ENCODE measurements around the gene OR52I2. TPM values are rescaled to one million over a fixed set of nuclear protein-coding genes. Genes with fewer than 3 reads are reported as not detected.

OR52I2 gene
- total RNA-seq = not detected in 2 replicates

DNA sequence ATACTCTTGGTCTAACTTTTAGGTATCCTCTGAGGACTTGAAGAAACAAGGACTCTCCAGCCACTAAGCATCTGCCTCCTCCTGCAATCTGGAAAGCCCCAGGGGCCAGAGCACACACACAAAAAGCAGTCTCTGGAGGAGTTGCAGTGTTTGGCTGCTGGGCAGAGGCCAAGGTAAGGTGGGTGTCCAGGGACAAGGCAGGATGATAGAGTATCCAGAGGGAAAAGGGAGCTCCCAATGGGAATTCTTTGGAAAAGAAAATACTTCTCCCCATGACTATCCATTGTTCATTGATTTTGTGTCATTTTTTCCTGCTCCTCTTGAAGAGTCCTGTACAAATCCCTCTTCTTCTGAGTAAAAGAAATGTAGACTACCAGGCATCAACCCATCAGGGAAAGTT lies at the start of gene OR52I2:
OR52I2 (plus strand) TSS at position 301 of the 400 bp plus-strand sequence.

GRCh38 chr11:4544891-4545290 lies 36.7 kb upstream of the OR52I2 start, which contains the start of gene OR52M1:
Gene OR52M1, plus strand, starts transcription at chr11:4545191. Its CDS starts 0 bp downstream, at chr11:4545191.

GRCh38 chr11:4593739-4594138 lies 12.2 kb downstream of the OR52I2 start, which contains the start of gene OR52I1:
Gene OR52I1, plus strand, starts transcription at chr11:4594039. Its CDS starts 0 bp downstream, at chr11:4594039.

DNA sequence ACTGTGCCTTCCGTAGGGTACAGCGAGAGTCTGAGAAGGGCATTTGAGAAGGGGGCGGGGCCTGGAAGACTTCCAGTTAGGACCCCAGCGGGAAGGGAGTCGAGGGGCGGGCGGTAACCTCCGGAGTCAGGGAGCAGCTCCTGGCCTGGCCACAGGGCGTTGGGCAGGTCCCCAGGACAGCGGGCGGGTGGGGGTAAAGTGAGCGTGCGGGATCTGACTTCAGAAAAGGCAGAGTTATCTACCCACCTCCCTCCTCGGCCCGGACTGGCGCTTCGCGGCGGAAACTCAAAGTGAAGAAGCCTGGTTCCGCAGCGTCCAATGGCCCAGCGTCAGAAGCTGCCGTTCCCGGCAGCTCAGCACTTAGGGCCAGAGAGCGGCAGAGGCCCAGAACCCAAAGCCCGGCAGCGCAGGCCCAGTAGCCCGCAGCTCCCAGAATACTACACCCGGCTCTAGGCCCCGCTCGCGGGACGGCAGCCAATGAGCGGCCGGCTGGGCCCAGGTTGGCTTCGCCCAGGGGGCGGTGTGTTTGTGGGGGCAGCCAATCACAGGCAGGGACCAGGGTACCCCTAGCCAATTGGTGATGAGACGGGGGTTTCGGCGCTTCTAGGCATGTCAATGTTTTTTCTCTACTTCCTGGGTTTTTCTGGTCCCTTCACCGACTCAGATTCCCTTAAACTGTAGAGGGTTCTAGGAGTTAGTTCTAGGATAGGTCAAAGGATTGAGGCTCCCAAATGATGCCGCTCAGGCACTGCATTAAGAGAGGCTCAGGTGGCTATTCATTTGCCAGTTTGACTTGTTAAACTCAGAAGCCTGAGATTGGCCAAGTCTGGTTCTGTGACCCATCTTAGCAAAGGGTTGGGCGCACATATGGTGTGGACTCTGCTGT lies 26.5 kb downstream of the OR52I2 start, which contains the start of gene TRIM68:
TRIM68 (minus strand) TSS at position 451 of the 886 bp plus-strand sequence. CDS start 2,727 bp downstream, outside the sequence.

DNA sequence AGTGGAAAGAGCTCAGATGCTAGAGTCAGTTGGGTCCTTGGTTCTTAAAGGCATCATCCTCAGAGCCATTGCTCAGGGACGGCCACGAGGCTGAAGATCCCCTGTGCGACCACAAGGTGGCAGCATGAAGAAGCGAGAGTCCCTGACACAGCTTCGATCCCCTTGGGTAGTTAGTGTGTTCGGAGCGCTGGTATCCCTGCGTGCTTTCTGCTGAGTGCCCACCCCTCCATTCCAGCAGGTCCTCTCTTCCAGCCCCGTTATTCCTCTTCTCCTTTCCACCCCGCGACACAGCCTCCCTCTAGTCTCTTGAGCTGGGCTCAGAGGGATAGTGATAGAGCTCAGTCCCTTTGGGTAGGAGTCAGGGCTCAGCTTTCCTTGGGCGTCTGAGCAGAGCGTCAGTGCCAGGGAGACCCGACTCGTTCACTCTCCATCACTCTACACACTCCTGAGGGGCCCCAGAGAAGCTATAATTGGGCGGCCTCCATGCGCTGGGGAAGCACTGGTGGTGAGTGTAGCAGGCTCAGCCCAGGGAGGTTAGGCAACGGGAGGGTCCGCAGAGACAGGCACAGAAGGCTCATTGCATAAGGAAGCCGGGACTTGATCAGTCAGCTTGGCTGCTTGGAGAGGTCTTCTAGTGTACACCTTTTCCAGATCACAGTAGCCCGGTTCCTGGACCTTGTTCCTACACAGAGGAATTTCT lies 55.6 kb downstream of the OR52I2 start, which contains the start of gene OR51D1:
OR51D1 (plus strand) TSS at position 516 of the 700 bp plus-strand sequence. CDS start 2,314 bp downstream, outside the sequence.

Other genes starting within 250 kb of the OR52I2 start
- not detected in 2 replicates for gene OR52B4, start 213.4 kb upstream of the OR52I2 start, total RNA-seq
- 24.8 and 28.7 TPM in 2 replicates for gene TRIM21, start 188.0 kb upstream of the OR52I2 start, total RNA-seq
- not detected in 2 replicates for gene OR52K2, start 132.4 kb upstream of the OR52I2 start, total RNA-seq
- not detected in 2 replicates for gene OR52K1, start 99.1 kb upstream of the OR52I2 start, total RNA-seq
- not detected in 2 replicates for gene OR52M1, start 36.6 kb upstream of the OR52I2 start, total RNA-seq
- gene OR52I1, start 12.3 kb downstream of the OR52I2 start, total RNA-seq = not detected in 2 replicates
- gene TRIM68, start 26.5 kb downstream of the OR52I2 start, total RNA-seq = 7.6 and 11.4 TPM in 2 replicates
- gene OR51D1, start 55.7 kb downstream of the OR52I2 start, total RNA-seq = not detected in 2 replicates
- gene OR51E1, start 62.2 kb downstream of the OR52I2 start, total RNA-seq = not detected in 2 replicates
- gene OR51E2, start 116.1 kb downstream of the OR52I2 start, total RNA-seq = not detected in 2 replicates
- gene MMP26, start 123.0 kb downstream of the OR52I2 start, total RNA-seq = not detected in 2 replicates
- gene OR51F1, start 188.2 kb downstream of the OR52I2 start, total RNA-seq = not detected in 2 replicates
- not detected in 2 replicates for gene OR52R1, start 222.6 kb downstream of the OR52I2 start, total RNA-seq
- gene OR51F2, start 239.6 kb downstream of the OR52I2 start, total RNA-seq = not detected in 2 replicates